GM06990 (cell line): ENCODE data around the gene DMAC2L.
A peak's percentile ranks its signal among the peaks of the same experiment; 100 is the strongest.
"Not testable (repeated sequence)": the region's sequence is repeated elsewhere in the genome, so short reads cannot be mapped to it uniquely, and the experiment has no call there.

Source experiments
- DNase-seq: peaks from one replicate; pipeline ENCODE4 v3.0.0-alpha.2; 2011; ENCODE audit not compliant: insufficient read length; ENCODE audit errors: extremely low read depth
- H3K27me3 ChIP-seq: replicated peaks from 2 replicates; pipeline ENCODE4 v1.6.0; 2011; ENCODE audit warnings: low read length; ENCODE audit not compliant: control insufficient read depth, insufficient read depth
- H3K36me3 ChIP-seq: 2 replicates; pipeline ENCODE4 v1.5.1; 2011; ENCODE audit warnings: low read length; ENCODE audit not compliant: control insufficient read depth, insufficient read depth
- H3K4me3 ChIP-seq: replicated peaks from 2 replicates; pipeline ENCODE4 v1.5.1; 2011; ENCODE audit warnings: low read depth, mild to moderate bottlenecking, control low read depth, low read length
- TF ChIP-seq, protein P1 (sequence below): IDR thresholded peaks from 2 replicates; pipeline ENCODE4 v1.5.1; 2011; ENCODE audit warnings: low read length, control low read depth, mild to moderate bottlenecking, inconsistent platforms; ENCODE audit not compliant: insufficient read depth, poor library complexity, severe bottlenecking

Gene DMAC2L

DNA sequence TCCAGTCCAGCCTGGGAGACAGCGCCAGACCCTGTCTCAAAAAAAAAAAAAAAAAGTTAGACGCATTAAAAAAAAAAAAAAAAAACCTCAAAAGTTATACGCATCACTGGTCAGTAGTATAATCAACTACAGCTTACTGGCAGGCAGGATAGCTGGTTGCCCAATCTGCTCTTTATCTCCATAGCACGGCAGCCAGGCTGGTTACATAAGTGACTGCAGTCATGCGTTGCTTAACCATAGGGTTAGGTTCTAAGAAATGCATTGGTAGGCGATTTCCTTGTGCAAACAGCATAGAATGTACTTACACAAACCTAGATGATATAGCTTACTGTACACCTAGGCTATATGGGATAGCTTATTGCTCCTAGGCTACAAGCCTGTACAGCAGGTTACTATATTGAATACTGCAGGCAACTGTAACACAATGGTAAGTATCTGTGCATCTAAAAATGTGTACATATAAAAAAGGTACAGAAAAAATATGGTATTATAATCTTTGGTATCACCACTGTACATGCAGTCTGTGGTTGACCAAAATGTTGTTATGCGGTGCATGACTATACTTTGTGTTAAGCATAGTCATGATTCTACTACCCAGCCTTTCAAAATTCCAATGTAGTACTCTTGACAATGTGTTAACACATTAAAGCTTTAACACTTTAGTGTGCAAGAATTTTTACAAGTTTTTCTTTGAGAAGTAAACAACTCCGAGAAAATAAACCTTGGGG, 8.2 kb upstream of the DMAC2L start:
- TF ChIP-seq, protein P1, sequence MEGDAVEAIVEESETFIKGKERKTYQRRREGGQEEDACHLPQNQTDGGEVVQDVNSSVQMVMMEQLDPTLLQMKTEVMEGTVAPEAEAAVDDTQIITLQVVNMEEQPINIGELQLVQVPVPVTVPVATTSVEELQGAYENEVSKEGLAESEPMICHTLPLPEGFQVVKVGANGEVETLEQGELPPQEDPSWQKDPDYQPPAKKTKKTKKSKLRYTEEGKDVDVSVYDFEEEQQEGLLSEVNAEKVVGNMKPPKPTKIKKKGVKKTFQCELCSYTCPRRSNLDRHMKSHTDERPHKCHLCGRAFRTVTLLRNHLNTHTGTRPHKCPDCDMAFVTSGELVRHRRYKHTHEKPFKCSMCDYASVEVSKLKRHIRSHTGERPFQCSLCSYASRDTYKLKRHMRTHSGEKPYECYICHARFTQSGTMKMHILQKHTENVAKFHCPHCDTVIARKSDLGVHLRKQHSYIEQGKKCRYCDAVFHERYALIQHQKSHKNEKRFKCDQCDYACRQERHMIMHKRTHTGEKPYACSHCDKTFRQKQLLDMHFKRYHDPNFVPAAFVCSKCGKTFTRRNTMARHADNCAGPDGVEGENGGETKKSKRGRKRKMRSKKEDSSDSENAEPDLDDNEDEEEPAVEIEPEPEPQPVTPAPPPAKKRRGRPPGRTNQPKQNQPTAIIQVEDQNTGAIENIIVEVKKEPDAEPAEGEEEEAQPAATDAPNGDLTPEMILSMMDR = no peak
- no peak overlapping the region for H3K4me3 ChIP-seq
- H3K36me3 ChIP-seq = no peaks in the 10 kb centered on the region; the same call in 1 of the 2 replicates
- H3K27me3 ChIP-seq = no peaks in the 10 kb centered on the region
- DNase-seq = no peak

DNA sequence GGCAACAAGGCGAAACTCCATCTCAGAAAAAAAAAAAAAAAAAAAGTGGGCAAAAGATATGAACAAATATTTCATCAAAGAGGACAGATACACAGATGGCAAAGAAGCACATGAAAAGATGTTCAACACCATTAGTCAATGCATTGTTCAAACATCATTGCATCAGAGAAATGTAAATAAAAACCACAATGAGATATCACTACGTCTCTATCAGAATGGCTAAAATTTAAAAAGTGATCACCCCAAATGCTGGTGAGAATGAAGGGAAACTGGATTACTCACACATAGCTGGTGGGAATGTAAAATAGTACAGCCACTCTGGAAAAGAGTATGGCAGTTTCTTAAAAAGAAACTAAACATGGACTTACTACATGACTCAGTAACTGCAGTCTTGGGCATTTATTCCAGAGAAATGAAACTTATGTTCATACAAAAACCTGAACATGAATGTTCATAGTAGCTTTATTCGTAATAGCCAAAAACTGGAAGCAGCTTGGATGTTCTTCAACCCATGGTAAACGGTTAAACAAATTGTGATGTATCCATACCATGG, 3.7 kb upstream of the DMAC2L start:
- Histone ChIP-seq H3K27me3 (no peaks in the 10 kb centered on the region), H3K36me3 (no peaks in the 10 kb centered on the region; the same call in 1 of the 2 replicates), H3K4me3 (no peak overlapping the region)
- TF ChIP-seq, protein P1 = no peak
- DNase-seq = no peak

DNA sequence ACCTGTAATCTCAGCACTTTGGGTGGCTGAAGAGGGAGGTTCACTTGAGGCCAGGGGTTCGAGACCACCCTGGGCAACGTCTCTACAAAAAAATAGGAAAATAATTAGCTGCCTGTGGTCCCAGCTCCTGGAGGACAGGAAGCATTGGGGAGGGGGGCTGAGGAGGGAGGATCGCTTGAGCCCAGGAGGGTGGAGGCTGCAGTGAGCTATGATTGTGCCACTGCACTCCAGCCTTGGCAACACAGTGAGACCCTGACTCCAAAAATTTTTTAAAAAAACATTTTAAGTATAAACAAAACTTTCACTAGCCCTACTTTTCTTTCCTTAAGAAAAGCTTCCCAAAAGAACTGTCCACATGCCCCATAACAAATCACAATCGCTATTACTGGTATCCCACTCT, 1.7 kb upstream of the DMAC2L start:
- no peak overlapping the region for H3K4me3 ChIP-seq
- TF ChIP-seq, protein P1 = no peak
- no peak for DNase-seq

DNA sequence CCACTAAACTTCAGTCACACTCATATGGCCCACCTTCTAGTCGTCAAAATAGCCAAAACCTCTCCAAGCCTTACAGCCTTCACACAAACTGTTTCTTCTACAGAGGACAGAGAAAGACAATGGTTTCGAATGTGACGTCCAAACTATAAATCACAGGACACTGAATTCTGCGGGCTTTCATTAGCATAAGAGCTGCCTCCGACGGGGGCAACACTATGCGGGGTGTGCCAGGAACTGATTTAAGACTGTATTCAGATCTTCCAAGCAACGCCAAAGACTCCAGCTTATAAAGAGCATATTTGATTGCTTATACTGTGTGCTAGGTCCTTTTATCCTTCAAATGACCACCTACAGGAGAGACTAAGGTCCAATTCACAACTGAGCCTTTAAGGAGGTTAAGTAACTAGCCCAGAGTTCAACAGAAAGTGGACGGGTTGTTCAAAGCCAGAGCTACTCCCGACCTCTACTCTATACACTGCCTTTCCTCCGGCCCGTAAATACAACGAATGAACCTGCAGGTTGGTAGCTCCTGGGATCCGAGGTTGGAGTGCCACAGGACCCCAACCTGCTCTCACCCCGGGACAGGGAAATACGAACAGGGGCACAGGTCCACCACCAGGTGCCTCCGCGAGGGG, 670 bp upstream of the DMAC2L start:
- Histone ChIP-seq H3K4me3 (peak overlapping the region; percentile 97), H3K36me3 (no peaks in the 10 kb centered on the region; the same call in 1 of the 2 replicates), H3K27me3 (no peaks in the 10 kb centered on the region)
- DNase-seq = peak; percentile 10
- TF ChIP-seq, protein P1 = peak; percentile 52

More for the DNA sequence above, 1.7 kb upstream of the DMAC2L start:
- Histone ChIP-seq H3K36me3 (no peaks in the 10 kb centered on the region; the same call in 1 of the 2 replicates), H3K27me3 (no peaks in the 10 kb centered on the region)

DNA sequence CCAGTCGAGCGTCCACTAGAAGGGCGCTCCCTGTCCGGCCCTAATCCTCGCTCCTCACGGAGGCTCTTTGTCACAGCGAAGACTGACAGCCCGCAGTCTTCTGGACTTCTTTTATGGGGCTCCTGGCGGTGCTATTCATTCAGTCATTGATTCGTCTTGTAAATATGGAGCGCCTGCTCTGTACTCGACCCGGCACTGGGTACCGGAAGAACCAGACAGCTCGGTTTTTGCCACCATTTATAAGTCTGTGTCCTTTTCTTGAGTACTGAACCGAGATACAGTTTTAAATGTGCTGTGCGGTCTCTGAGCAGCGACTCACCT, 570 bp downstream of the DMAC2L start:
- no peak for DNase-seq
- H3K36me3 ChIP-seq = no peaks in the 10 kb centered on the region; the same call in 1 of the 2 replicates
- no peaks in the 10 kb centered on the region for H3K27me3 ChIP-seq
- TF ChIP-seq, protein P1 = no peak
- peak overlapping the region; percentile 97 for H3K4me3 ChIP-seq

DNA sequence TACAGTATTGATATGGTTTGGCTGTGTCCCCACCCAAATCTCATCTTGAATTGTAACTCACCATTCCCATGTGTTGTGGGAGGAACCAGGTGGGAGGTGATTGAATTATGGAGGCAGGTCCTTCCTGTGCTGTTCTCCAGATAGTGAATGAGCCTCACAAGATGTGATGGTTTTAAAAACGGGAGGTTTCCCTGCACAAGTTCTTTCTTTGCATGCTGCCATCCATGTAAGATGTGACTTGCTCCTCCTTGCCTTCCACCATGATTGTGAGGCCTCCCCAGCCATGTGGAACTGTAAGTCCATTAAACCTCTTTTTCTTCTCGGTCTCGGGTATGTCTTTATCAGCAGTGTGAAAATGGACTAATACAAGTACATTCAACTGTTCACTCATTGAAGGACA, 2.0 kb downstream of the DMAC2L start:
- H3K36me3 ChIP-seq, H3K27me3 ChIP-seq, H3K4me3 ChIP-seq, DNase-seq: not testable (repeated sequence)
